H1 (cell line): ENCODE measurements around the gene UNC93A. TPM values are rescaled to one million over a fixed set of nuclear protein-coding genes. Genes with fewer than 3 reads are reported as not detected.

Experiments
- BRCA1 ChIP-seq: IDR thresholded peaks from 2 replicates; pipeline ENCODE4 v1.6.1; 2012; ENCODE audit warnings: low read depth, low read length, improper control_type of control experiment
- GTF2F1 ChIP-seq: IDR thresholded peaks from 2 replicates; pipeline ENCODE4 v1.6.1; 2012; ENCODE audit warnings: low read depth, low read length, improper control_type of control experiment, borderline replicate concordance
- NRF1 ChIP-seq: IDR thresholded peaks from 2 replicates; pipeline ENCODE4 v1.6.1; 2011; ENCODE audit warnings: mild to moderate bottlenecking, low read depth, low read length, improper control_type of control experiment
- POLR2A ChIP-seq, 2 experiments: IDR thresholded peaks; 1 replicate in 1 of 2; 2 replicates in 1 of 2; pipeline ENCODE4 v1.6.1; 2011; ENCODE audit warnings: low read depth in 2 of 2, low read length in 2 of 2, mild to moderate bottlenecking in 2 of 2; ENCODE audit errors: control extremely low read depth in 1 of 2
- RAD21 ChIP-seq, 2 experiments: IDR thresholded peaks in 1 of 2; conservative IDR thresholded peaks in 1 of 2; 2 replicates each; pipeline ENCODE4 v1.6.1; 2011; ENCODE audit warnings: low read depth in 2 of 2, low read length in 2 of 2, improper control_type of control experiment in 1 of 2, inconsistent platforms in 1 of 2, mild to moderate bottlenecking in 1 of 2, moderate library complexity in 1 of 2
- SP4 ChIP-seq: IDR thresholded peaks from 2 replicates; pipeline ENCODE4 v1.6.1; 2012; ENCODE audit warnings: low read length, inconsistent platforms
- TBP ChIP-seq: IDR thresholded peaks from 2 replicates; pipeline ENCODE4 v1.6.1; 2011; ENCODE audit warnings: low read depth, low read length, improper control_type of control experiment
- polyA plus RNA-seq, 7 experiments: library from polyadenylated mRNA; depleted of rRNA in 3 of 7; stranded (reverse) in 5 of 7; unstranded in 2 of 7; fragments of >200 nt in 5 of 7; fragments of 200-250 nt in 2 of 7; gene quantifications; 1 replicate in 5 of 7; 2 replicates in 1 of 7; 4 replicates in 1 of 7; pipeline versions ENCODE4 v1.2.1 to v1.2.3, GENCODE V29; 2011 to 2013; ENCODE audit warnings: missing spikeins in 2 of 7, mixed read lengths in 2 of 7
- total RNA-seq: library from RNA; stranded (reverse); fragmentation: NEBNext Ultra II Directional; extraction: Animal tissue kit (Norgen Biotek cat#: 25700); gene quantifications from 2 replicates; pipeline ENCODE4 v1.2.1, GENCODE V29; 2021
- TF ChIP-seq, protein P1 (sequence below): IDR thresholded peaks from 2 replicates; pipeline ENCODE4 v1.6.1; 2012; ENCODE audit warnings: low read length, inconsistent platforms

UNC93A gene
- total and polyA plus RNA-seq, 2 of the 8 experiments (the other 6 are each of a cell fraction or from before 2014, with no cell fraction given) = 0.39 TPM; not detected in 1

DNA sequence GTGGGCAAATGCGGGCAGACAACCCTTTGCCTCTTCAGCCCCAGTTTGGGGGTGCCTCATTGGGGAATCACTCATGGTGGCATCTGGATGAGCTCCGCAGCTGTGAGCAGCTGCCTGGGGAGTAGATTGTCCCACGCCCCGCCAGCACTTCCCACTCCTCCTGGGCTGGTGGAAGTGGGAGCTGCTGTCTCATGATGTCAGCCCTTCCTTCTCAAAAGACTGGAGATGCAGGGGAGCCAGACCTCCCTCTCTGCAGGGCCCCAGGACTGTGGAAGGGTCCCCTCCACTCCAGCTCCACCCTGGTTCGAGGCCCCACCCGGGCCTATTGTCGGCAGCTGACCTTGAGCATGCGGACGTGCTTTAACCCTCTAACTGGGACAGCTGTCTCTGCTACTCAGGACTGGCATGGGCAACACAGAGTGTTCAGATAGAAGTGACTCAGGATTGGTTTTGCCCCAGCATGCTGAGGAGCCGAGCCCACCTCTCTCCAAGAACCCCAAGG lies 2.0 kb downstream of the UNC93A start (continued):
- TF ChIP-seq POLR2A (IDR thresholded peaks at IDR 0.05; ENCODE audit: control extremely low read depth in 1 of 2, low read depth in 2 of 2, low read length in 2 of 2) (no peak), GTF2F1 (no peak), TBP (no peak), NRF1 (no peak), RAD21 (IDR thresholded peaks at IDR 0.05 in 1 of 2, conservative IDR thresholded peaks at IDR 0.05 in 1 of 2; ENCODE audit: low read depth in 2 of 2, low read length in 2 of 2) (no peak), SP4 (no peak), BRCA1 (no peak)
- TF ChIP-seq, protein P1, sequence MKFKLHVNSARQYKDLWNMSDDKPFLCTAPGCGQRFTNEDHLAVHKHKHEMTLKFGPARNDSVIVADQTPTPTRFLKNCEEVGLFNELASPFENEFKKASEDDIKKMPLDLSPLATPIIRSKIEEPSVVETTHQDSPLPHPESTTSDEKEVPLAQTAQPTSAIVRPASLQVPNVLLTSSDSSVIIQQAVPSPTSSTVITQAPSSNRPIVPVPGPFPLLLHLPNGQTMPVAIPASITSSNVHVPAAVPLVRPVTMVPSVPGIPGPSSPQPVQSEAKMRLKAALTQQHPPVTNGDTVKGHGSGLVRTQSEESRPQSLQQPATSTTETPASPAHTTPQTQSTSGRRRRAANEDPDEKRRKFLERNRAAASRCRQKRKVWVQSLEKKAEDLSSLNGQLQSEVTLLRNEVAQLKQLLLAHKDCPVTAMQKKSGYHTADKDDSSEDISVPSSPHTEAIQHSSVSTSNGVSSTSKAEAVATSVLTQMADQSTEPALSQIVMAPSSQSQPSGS = no peak
